KMS-11 (cell line): ENCODE data around the gene VPS11.

ENCODE experiments used
- H2AFZ ChIP-seq: fragments of 200-600 bp; sonication (generic); 2 replicates; pipeline ENCODE4 v1.6.1; 2016; ENCODE audit warnings: antibody characterized with exemption, mixed run types, low read depth
- H3K27ac ChIP-seq: fragments of 200-600 bp; sonication (generic); 2 replicates; pipeline ENCODE4 v1.6.1; 2016; ENCODE audit warnings: mild to moderate bottlenecking, mixed run types
- H3K27me3 ChIP-seq: fragments of 200-600 bp; sonication (generic); 2 replicates; pipeline ENCODE4 v1.6.1; 2017; ENCODE audit warnings: mild to moderate bottlenecking, low read depth, mixed run types, moderate library complexity; ENCODE audit not compliant: insufficient read depth
- H3K36me3 ChIP-seq: fragments of 200-600 bp; sonication (generic); 2 replicates; pipeline ENCODE4 v1.6.1; 2017; ENCODE audit warnings: mild to moderate bottlenecking, mixed run types; ENCODE audit not compliant: insufficient read depth
- H3K4me1 ChIP-seq: fragments of 200-600 bp; sonication (generic); 2 replicates; pipeline ENCODE4 v1.6.1; 2016; ENCODE audit warnings: mild to moderate bottlenecking, low read depth, mixed run types; ENCODE audit not compliant: poor library complexity, severe bottlenecking
- H3K4me2 ChIP-seq: fragments of 200-600 bp; sonication (generic); 2 replicates; pipeline ENCODE4 v1.7.0; 2016; ENCODE audit warnings: mild to moderate bottlenecking, mixed run types
- H3K4me3 ChIP-seq: fragments of 200-600 bp; sonication (generic); IDR thresholded peaks from 2 replicates; pipeline ENCODE4 v1.6.1; 2017; ENCODE audit warnings: low read depth, low read length, mixed read lengths; ENCODE audit not compliant: insufficient read depth
- H3K79me2 ChIP-seq: fragments of 200-600 bp; sonication (generic); 2 replicates; pipeline ENCODE4 v1.6.1; 2016; ENCODE audit warnings: low read depth, mixed run types; ENCODE audit not compliant: insufficient read depth
- H3K9ac ChIP-seq: fragments of 200-600 bp; sonication (generic); 2 replicates; pipeline ENCODE4 v1.6.1; 2016; ENCODE audit warnings: mild to moderate bottlenecking, mixed run types
- H4K20me1 ChIP-seq: fragments of 200-600 bp; sonication (generic); 2 replicates; pipeline ENCODE4 v1.6.1; 2016; ENCODE audit warnings: mild to moderate bottlenecking, mixed run types; ENCODE audit not compliant: insufficient read depth
- CTCF ChIP-seq: fragments of 200-600 bp; sonication (generic); conservative IDR thresholded peaks from 2 replicates; pipeline ENCODE4 v1.6.1; 2017; ENCODE audit warnings: low read depth, mild to moderate bottlenecking, antibody characterized with exemption, low read length, moderate library complexity, mixed read lengths

The VPS11 gene

GRCh38 chr11:119116235-119116594, 48.6 kb downstream of the VPS11 start:
- no peak overlapping the region for H3K4me3 ChIP-seq
- H3K27ac ChIP-seq = no peak overlapping the region
- no peaks in the 10 kb centered on the region for H3K79me2 ChIP-seq
- no peaks in the 10 kb centered on the region for H3K36me3 ChIP-seq
- H2AFZ ChIP-seq = no peak overlapping the region
- H4K20me1 ChIP-seq = no peaks in the 10 kb centered on the region
- TF ChIP-seq CTCF = no peak
- H3K4me2 ChIP-seq = no peak overlapping the region
- H3K4me1 ChIP-seq = peaks cover 17% of the 10 kb centered on the region
- H3K9ac ChIP-seq = no peak overlapping the region
- no peaks in the 10 kb centered on the region for H3K27me3 ChIP-seq

DNA sequence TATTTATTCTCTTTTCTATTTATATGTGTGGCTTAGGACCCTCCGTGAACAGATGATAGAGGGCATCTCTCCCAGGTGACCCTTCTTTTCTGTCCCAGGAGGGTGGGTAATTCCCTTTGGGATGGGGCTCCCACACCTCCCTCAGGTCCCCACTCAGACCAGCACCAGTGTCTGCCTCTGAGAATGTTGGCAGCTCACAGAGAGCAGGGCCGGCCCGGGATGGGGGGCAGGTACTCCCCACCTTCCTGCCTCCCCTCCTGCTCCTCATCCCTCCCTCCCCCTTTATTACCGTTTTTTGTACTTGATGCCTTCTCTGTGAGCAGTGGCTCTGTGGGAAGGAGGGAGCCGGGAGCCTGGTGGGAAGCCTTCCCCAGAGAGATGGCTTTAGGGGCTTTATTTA, 49.0 kb downstream of the VPS11 start:
- Histone ChIP-seq H3K27me3 (no peaks in the 10 kb centered on the region), H3K9ac (no peak overlapping the region), H3K36me3 (no peaks in the 10 kb centered on the region), H4K20me1 (no peaks in the 10 kb centered on the region), H3K4me3 (no peak overlapping the region), H3K79me2 (peaks cover 2% of the 10 kb centered on the region; the same call in 1 of the 2 replicates), H3K4me2 (no peak overlapping the region), H2AFZ (no peak overlapping the region), H3K4me1 (peaks cover 17% of the 10 kb centered on the region), H3K27ac (no peak overlapping the region)
- no peak for TF ChIP-seq CTCF

GRCh38 chr11:119117004-119117706, 49.5 kb downstream of the VPS11 start:
- no peak overlapping the region for H2AFZ ChIP-seq
- no peak overlapping the region for H3K9ac ChIP-seq
- peaks cover 17% of the 10 kb centered on the region for H3K4me1 ChIP-seq
- TF ChIP-seq CTCF = no peak
- H3K4me2 ChIP-seq = no peak overlapping the region
- peaks cover 8% of the 10 kb centered on the region; the same call in 1 of the 2 replicates for H3K79me2 ChIP-seq
- no peaks in the 10 kb centered on the region for H3K27me3 ChIP-seq
- no peaks in the 10 kb centered on the region for H3K36me3 ChIP-seq
- no peaks in the 10 kb centered on the region for H4K20me1 ChIP-seq
- H3K27ac ChIP-seq = no peak overlapping the region
- no peak overlapping the region for H3K4me3 ChIP-seq

GRCh38 chr11:119118227-119118626, 50.6 kb downstream of the VPS11 start:
- Histone ChIP-seq H3K9ac (no peak overlapping the region), H3K36me3 (no peaks in the 10 kb centered on the region), H3K4me2 (no peak overlapping the region), H2AFZ (no peak overlapping the region), H3K27ac (no peak overlapping the region), H4K20me1 (no peaks in the 10 kb centered on the region), H3K27me3 (no peaks in the 10 kb centered on the region), H3K4me3 (no peak overlapping the region), H3K79me2 (peaks cover 14% of the 10 kb centered on the region; the same call in 1 of the 2 replicates), H3K4me1 (peaks cover 22% of the 10 kb centered on the region)
- no peak for TF ChIP-seq CTCF
